ENCODE measurements around the gene OCEL1.
A peak's percentile ranks its signal among the peaks of the same experiment; 100 is the strongest.
"Not testable (repeated sequence)": the region's sequence is repeated elsewhere in the genome, so short reads cannot be mapped to it uniquely, and the experiment has no call there.

Gene OCEL1, protein sequence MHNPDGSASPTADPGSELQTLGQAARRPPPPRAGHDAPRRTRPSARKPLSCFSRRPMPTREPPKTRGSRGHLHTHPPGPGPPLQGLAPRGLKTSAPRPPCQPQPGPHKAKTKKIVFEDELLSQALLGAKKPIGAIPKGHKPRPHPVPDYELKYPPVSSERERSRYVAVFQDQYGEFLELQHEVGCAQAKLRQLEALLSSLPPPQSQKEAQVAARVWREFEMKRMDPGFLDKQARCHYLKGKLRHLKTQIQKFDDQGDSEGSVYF

DNA sequence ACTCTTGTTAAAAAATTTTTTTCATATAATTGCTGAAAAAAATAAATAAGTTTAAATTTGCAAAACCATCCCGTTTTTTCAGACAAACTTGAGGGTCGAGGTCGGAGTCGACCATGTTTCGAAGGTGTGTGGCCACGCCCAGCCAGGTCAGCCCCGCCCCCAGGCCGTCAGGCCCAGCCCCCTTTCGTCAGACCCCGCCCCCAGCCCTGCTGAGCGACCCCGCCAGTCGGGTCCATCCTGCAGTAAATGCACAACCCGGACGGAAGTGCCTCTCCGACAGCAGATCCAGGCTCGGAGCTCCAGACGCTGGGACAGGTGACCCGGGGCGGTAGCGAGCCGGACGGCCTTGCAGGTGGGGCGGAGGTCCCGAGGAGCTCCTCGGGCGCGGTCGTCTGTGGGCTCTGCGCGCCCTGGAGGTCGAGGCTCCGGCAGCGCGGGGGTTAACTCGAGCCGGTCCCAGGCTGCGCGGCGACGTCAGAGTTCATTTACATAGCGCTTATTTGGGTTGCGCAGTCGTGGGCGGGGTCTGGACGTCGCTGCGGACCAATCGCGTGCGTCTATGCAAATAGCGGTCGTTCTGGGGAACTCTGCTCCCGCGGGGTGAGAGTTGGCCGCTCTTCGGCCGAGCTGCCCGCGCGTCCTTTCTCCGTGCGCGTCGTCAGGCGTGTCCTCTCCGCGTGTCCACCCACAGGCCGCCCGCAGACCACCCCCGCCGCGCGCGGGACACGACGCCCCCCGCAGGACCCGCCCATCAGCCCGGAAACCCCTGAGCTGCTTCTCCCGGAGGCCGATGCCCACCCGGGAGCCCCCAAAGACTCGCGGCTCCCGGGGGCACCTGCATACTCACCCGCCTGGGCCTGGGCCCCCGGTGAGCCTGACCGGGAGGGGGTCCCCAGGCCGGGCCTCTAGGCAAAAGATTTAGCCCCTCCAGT, at the start of gene OCEL1:
Gene OCEL1 (plus strand): TSS at position 225 of the 932 bp plus-strand sequence. CDS start 22 bp downstream, at position 247.
- peak; percentile 96 for DNase-seq (ENCODE audit: low read depth)

DNA sequence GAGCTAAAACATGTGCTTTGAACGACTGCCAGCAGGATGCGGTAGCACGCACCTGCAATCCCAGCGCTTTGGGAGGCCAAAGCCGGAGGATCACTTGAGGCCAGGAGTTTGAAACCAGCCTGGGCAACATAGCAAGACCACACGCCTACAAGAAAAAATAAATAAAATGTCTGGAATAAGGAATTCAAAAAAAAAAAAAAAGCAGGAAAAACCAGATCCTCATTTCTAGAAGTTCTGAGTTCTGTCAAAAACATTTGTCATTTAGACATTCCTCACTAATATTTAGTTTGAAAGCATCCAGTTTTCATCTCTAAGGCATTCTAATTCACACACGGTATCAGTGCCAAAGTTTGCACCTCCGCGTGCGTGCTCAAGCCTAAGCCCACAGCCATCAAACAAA, 47.7 kb upstream of the OCEL1 start:
- DNase-seq (ENCODE audit: low read depth), result no peak

DNA sequence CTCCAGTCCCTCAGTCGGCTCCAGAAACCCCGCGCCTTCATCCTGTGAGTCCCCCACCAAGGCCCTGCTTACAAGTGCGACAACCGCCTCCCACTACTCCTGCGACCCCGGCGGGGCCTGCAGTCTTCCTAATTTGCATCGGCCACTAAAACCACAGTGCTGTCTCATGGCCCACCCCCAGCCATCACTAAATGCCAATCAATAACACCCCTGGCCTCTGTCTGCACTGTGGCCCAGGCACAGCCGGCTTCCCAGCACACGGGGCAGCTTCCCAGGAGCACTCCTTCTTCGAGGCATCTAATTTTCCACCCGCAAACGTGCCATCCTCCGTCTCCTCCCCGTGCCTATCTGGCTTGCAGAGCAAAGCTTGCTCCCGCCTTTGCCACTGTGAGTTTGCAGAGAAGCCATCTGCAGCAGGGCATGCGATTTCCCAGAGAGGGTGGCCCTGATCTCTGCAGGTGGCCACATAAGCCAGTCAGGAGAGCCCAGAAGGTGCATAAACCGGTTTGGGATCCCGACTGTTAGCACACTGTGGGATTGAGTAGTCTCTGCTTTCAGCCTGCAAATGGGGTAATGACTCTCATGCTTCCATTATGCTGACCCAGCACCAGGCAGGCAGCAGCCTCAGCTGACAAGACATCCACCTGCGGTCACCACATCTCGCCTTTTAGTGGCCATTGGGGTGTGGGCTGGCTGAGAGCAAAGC, 44.9 kb upstream of the OCEL1 start:
- no peak for DNase-seq (ENCODE audit: low read depth)

GRCh38 chr19:17183271-17183761, 42.7 kb upstream of the OCEL1 start:
- DNase-seq (ENCODE audit: low read depth), result no peak

DNA sequence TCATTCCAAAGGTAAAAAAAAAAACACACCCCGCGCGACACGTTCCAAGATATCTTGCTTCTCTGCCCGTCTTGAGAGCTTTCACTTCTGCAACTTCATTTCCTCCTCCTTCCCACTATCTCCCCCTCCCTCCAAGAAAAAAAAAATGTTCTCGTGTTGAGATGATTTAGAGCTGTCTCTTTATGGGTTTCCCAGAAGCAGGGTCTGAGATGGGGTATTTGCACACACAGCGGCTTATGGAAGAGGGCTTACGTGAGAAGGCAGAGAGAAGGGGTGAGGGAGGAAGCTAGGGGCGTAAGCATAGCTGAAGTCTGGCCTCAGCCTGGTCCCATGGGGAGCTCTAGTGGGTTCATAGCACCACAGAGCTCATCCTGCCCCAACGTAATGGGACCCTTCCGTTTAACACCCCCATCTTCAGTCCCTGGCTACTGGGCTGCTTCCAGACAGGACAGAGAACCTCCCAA, 42.1 kb upstream of the OCEL1 start:
- DNase-seq (ENCODE audit: low read depth), result no peak

DNA sequence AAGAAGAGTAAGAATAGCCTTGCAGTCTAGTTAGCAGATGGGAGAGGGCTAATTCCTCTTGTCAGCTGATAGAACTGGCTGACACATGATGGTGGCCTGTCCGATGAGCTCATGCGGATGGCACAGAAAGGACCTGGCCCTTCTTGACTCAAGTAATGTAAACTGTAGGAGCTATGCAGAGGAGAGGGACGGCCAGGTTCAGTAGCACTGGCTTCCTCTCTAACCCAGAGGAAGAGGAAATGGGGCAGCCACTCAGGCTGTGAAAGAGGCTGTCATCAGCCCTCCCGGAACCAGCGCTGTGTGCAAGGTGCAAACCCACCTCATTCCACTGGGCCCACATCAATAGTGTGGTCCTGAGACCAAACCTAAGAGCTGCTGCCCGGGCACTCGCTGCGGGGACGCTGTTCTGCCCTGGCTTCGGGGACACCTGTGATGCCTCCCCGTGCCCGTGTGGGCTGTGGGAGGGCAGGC, 41.6 kb upstream of the OCEL1 start:
- DNase-seq (ENCODE audit: low read depth), result no peak

DNA sequence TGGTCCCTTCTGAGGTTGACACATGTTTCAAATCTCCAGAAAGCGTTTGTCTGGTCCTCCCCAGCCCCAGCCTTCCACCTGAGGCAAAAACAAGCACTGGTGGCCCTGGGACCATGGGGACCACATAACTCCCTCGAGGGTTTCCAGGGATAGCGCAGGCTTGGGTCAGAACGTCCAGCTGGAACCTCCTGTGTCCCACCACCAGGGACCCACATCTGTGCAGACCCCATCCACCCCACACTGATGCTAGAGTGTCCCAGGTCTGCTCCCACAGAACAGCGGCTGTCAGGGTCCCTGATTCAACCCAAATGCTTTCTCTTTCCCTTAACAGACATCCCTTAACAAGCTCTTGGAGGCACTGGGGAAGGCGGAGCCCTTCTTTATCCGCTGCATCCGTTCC, 40.4 kb upstream of the OCEL1 start:
- no peak for DNase-seq (ENCODE audit: low read depth)

DNA sequence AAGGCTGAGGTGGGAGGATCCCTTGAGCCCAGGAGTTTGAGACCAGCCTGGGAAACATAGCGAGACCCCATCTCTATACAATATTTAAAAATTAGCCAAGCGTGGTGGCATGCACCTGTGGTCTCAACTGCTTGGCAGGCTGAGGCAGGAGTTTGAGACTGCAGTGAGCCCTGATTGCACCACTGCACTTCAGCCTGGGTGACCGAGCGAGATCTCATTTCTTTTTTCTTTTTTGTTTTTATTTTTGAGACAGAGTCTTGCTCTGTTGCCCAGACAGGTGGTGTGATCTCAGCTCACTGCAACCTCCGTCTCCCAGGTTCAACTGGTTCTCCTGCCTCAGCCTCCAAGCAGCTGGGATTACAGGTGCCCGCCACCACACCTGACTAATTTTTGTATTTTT, 34.3 kb upstream of the OCEL1 start:
- not testable (repeated sequence) for DNase-seq (ENCODE audit: low read depth)

GRCh38 chr19:17192751-17193150, 33.3 kb upstream of the OCEL1 start:
- DNase-seq (ENCODE audit: low read depth), result no peak

GRCh38 chr19:17194608-17195007, 31.4 kb upstream of the OCEL1 start:
- no peak for DNase-seq (ENCODE audit: low read depth)

GRCh38 chr19:17195106-17195505, 30.9 kb upstream of the OCEL1 start:
- no peak for DNase-seq (ENCODE audit: low read depth)

DNA sequence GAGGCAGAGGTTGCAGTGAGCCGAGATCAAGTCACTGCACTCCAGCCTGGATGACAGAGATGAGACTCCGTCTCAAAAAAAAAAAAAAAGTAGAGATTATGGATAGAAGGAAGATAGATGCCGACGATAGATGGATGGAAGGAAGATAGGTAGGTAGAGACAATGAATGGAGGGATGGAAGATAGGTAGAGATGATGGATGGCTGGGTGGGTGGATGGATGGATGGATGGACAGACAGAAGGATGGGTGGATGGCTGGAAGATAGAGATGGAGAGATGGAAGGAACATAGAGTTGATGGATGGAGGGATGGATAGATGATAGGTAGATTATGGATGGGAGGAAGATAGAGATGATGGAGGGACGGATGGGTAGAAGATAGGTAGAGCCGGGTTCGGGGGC, 29.4 kb upstream of the OCEL1 start:
- DNase-seq (ENCODE audit: low read depth), result no peak

- no peak for DNase-seq (ENCODE audit: low read depth)
Observed at GRCh38 chr19:17197666-17198065, 28.4 kb upstream of the OCEL1 start.

- DNase-seq (ENCODE audit: low read depth), result no peak
Observed at GRCh38 chr19:17200408-17201079, 25.5 kb upstream of the OCEL1 start.

DNA sequence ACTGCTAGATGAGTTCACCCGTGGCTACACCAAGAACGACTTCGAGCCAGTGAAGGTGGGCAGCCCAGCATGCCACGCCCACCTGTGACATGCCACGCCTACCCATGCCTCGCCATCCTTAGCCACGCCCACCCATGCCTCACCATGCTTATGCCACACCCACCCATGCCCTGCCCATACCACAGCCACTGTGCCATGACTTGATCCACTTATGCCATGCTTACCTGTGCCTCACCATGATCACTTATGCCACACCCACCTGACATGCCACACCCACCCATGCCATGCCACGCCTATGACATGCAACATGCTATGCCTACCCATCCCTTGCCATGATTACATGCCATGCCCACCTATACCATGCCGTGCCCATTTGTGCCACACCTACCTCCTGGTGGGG, 23.8 kb upstream of the OCEL1 start:
- no peak for DNase-seq (ENCODE audit: low read depth)

DNA sequence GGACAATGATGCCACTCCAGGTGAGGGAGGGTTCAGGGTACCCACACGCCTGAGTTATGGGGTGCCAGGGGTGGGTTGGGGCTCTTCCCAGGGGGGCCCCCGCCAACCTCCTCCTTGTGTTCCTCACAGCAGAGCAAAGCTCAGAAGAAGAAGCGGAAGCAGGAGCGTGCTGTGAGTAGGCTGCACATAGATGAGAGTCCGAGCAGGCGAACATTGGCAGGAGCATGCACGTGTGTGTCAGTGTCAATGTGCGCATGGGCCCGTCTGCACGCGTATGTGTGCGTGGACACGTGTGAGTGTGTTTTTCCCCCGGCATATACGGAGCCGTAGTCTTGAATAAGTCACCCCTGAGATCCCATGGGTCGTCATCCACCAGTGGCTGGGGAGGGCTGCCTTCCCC, 23.3 kb upstream of the OCEL1 start:
- DNase-seq (ENCODE audit: low read depth), result no peak

GRCh38 chr19:17205237-17206140, 20.5 kb upstream of the OCEL1 start:
- DNase-seq (ENCODE audit: low read depth), result no peak

- no peak for DNase-seq (ENCODE audit: low read depth)
Observed at GRCh38 chr19:17206736-17207581, 19.1 kb upstream of the OCEL1 start.

GRCh38 chr19:17209126-17210036, 16.6 kb upstream of the OCEL1 start:
- DNase-seq (ENCODE audit: low read depth), result no peak
